HCT116 (cell line): ENCODE data around the gene HBG2. TPM values are rescaled to one million over a fixed set of nuclear protein-coding genes. Genes with fewer than 3 reads are reported as not detected.

Source experiments
- ATAC-seq: fragments of 200-7000 bp; cut with Tn5 transposase; 2 replicates; pipeline ENCODE4 v1.9.1; 2020; ENCODE audit warnings: mild to moderate bottlenecking, moderate library complexity
- BruUV-seq: library from RNA; stranded (reverse); fragments of 400-500 nt; replicated peaks from 2 replicates; lab custom pipeline; 2021; lab: Mats Ljungman, UMichigan
- CTCF ChIA-PET: fragments of 300-600 bp; sonication (Branson Sonifier 250); formaldehyde crosslinking; loops from one replicate; lab custom pipeline; 2021; ENCODE audit warnings: antibody characterized with exemption; lab: Charles Lee
- POLR2A ChIA-PET: fragments of 300-600, 350-600 bp; sonication (Branson Sonifier 250); formaldehyde crosslinking; loops from one replicate; lab custom pipeline; 2021; ENCODE audit warnings: antibody characterized with exemption; lab: Charles Lee
- RAD21 ChIA-PET, 2 experiments: fragments of 300-600 bp; sonication (Branson Sonifier 250); formaldehyde crosslinking; loops; one replicate each; lab custom pipeline; 2023; ENCODE audit warnings: low total read pairs in 2 of 2; ENCODE audit not compliant: uncharacterized antibody in 2 of 2, unreplicated experiment in 2 of 2, low non-redundant PET in 1 of 2; lab: Charles Lee
- DNase-seq: peaks from one replicate; pipeline ENCODE4 v3.0.0-alpha.2; 2010; ENCODE audit warnings: low read depth, low spot score
- H2AFZ ChIP-seq: fragments of 200-600 bp; shearing (Covaris generic), sonication (generic); 2 replicates; pipeline ENCODE4 v1.6.1; 2017; ENCODE audit warnings: low read depth, mixed run types, mixed read lengths, antibody characterized with exemption, low read length; ENCODE audit not compliant: poor library complexity, severe bottlenecking
- H3K27ac ChIP-seq: 2 replicates; pipeline ENCODE4 v1.5.1; 2012; ENCODE audit warnings: low read depth, low read length
- H3K27me3 ChIP-seq: fragments of 200-600 bp; sonication (generic); 2 replicates; pipeline ENCODE4 v1.6.1; 2016; ENCODE audit warnings: mixed run types, low read length, mixed read lengths; ENCODE audit not compliant: insufficient read depth
- H3K36me3 ChIP-seq, 2 experiments: fragments of 200-500 bp in 1 of 2; fragments of 200-600 bp in 1 of 2; sonication (Bioruptor generic) in 1 of 2; sonication (generic) in 1 of 2; 2 replicates each; pipeline versions ENCODE4 v1.5.1 to v1.6.1; 2014 to 2016; ENCODE audit warnings: low read length in 2 of 2, inconsistent platforms in 1 of 2, mixed read lengths in 1 of 2, mixed run types in 1 of 2; ENCODE audit not compliant: insufficient read depth in 2 of 2, control insufficient read depth in 1 of 2
- H3K4me1 ChIP-seq, 2 experiments: fragments of 200-600 bp in 1 of 2; sonication (generic) in 1 of 2; 2 replicates each; pipeline versions ENCODE4 v1.5.1 to v1.6.1; 2012 to 2017; ENCODE audit warnings: low read length in 2 of 2, inconsistent platforms in 1 of 2, mild to moderate bottlenecking in 1 of 2, mixed read lengths in 1 of 2, mixed run types in 1 of 2, moderate library complexity in 1 of 2; ENCODE audit not compliant: insufficient read depth in 2 of 2, control insufficient read depth in 1 of 2
- H3K4me2 ChIP-seq: fragments of 200-600 bp; sonication (generic); 2 replicates; pipeline ENCODE4 v1.6.1; 2017; ENCODE audit warnings: mixed run types, low read length, mixed read lengths
- H3K4me3 ChIP-seq, 2 experiments: fragments of 200-600 bp in 1 of 2; sonication (generic) in 1 of 2; replicated peaks in 1 of 2; 2 replicates each; pipeline ENCODE4 v1.5.1; 2011 to 2016; ENCODE audit warnings: low read length in 2 of 2, control low read depth in 1 of 2, low read depth in 1 of 2, mild to moderate bottlenecking in 1 of 2, mixed read lengths in 1 of 2, mixed run types in 1 of 2
- H3K79me2 ChIP-seq: fragments of 200-600 bp; sonication (generic); 2 replicates; pipeline ENCODE4 v1.6.1; 2017; ENCODE audit warnings: mild to moderate bottlenecking, mixed run types, low read length, moderate library complexity, mixed read lengths; ENCODE audit not compliant: insufficient read depth
- H3K9ac ChIP-seq: fragments of 200-600 bp; sonication (generic); 2 replicates; pipeline ENCODE4 v1.6.1; 2016; ENCODE audit warnings: low read length, mixed read lengths
- H3K9me2 ChIP-seq: fragments of 200-600 bp; sonication (generic), shearing (Covaris generic); 2 replicates; pipeline ENCODE4 v1.6.1; 2017; ENCODE audit warnings: mixed run types, mild to moderate bottlenecking, moderate library complexity; ENCODE audit not compliant: insufficient read depth
- H3K9me3 ChIP-seq, 2 experiments: fragments of 200-500 bp in 1 of 2; fragments of 200-600 bp in 1 of 2; sonication (Bioruptor generic) in 1 of 2; sonication (generic) in 1 of 2; 2 replicates each; pipeline ENCODE4 v1.6.1; 2014 to 2017; ENCODE audit warnings: low read length in 2 of 2, mixed read lengths in 2 of 2, inconsistent platforms in 1 of 2, low read depth in 1 of 2, mild to moderate bottlenecking in 1 of 2, mixed run types in 1 of 2, moderate library complexity in 1 of 2; ENCODE audit not compliant: control insufficient read depth in 1 of 2, insufficient read depth in 1 of 2
- H4K20me1 ChIP-seq: fragments of 200-600 bp; sonication (generic), shearing (Covaris generic); 2 replicates; pipeline ENCODE4 v1.6.1; 2017; ENCODE audit warnings: mixed run types, mild to moderate bottlenecking, moderate library complexity; ENCODE audit not compliant: insufficient read depth
- FOSL1 ChIP-seq: IDR thresholded peaks from 2 replicates; pipeline ENCODE4 v1.6.1; 2012; ENCODE audit warnings: low read depth
- JUND ChIP-seq: IDR thresholded peaks from 2 replicates; pipeline ENCODE4 v1.6.1; 2012
- RAD21 ChIP-seq: IDR thresholded peaks from 2 replicates; pipeline ENCODE4 v1.6.1; 2012; ENCODE audit warnings: low read depth, mild to moderate bottlenecking
- SRF ChIP-seq: IDR thresholded peaks from 2 replicates; pipeline ENCODE4 v1.6.1; 2012; ENCODE audit warnings: low read depth
- ZFX ChIP-seq: fragments of 450-650 bp; IDR thresholded peaks from 2 replicates; pipeline ENCODE4 v1.6.1; 2017
- ZNF274 ChIP-seq: fragments of 200-500 bp; sonication (Bioruptor generic); IDR thresholded peaks from 2 replicates; pipeline ENCODE4 v1.6.1; 2014; ENCODE audit warnings: mild to moderate bottlenecking, low read depth, low read length, inconsistent platforms
- intact Hi-C: fragments of 100-400 bp; cut with micrococcal nuclease; formaldehyde crosslinking; loops from 2 replicates; pipeline ENCODE4 v1.10.0; 2022
- total RNA-seq: library from RNA; stranded (reverse); gene quantifications from one replicate; pipeline ENCODE4 v1.2.1, GENCODE V29; 2021; ENCODE audit not compliant: unreplicated experiment

HBG2 gene
- total RNA-seq, 1 experiment from 2014 or later = 48.1 TPM

DNA sequence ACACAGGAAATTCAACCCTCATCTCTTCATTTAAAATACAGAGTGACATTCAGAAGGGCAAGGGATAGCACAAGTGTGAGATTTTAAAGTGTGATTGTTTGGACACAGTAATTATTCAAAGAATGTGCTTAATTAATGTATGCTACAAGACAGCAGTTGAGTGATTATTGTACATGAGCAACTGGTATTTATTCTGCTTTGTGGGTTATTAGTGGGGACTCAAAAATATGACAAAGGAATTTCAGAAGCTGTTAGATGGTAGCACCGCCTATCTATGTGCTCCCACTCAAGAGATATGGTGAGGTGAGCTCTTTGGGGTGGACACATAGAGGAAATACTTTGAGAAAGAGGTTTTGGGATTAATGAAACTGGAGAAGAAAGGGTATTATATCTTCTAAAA, 14.5 kb downstream of the HBG2 start:
- BruUV-seq = no TSS peak
- Histone ChIP-seq H3K9me3 (no peaks in the 10 kb centered on the region), H3K36me3 (no peaks in the 10 kb centered on the region), H3K4me1 (no peaks in the 10 kb centered on the region), H3K4me2 (no peak overlapping the region), H4K20me1 (no peaks in the 10 kb centered on the region), H3K27me3 (peaks cover 72% of the 10 kb centered on the region), H3K4me3 (no peak overlapping the region), H3K79me2 (no peaks in the 10 kb centered on the region), H3K27ac (no peak overlapping the region), H2AFZ (no peak overlapping the region), H3K9ac (no peak overlapping the region), H3K9me2 (no peaks in the 10 kb centered on the region)
- intact Hi-C loops = no loop called here
- no peak for ATAC-seq
- CTCF ChIA-PET = no interaction called here
- POLR2A ChIA-PET = no interaction called here
- DNase-seq = no peak
- TF ChIP-seq SRF = no peak
- TF ChIP-seq FOSL1 = no peak
- TF ChIP-seq ZNF274 = no peak
- TF ChIP-seq JUND = no peak
- TF ChIP-seq ZFX = no peak
- RAD21 ChIA-PET = no interaction called here

DNA sequence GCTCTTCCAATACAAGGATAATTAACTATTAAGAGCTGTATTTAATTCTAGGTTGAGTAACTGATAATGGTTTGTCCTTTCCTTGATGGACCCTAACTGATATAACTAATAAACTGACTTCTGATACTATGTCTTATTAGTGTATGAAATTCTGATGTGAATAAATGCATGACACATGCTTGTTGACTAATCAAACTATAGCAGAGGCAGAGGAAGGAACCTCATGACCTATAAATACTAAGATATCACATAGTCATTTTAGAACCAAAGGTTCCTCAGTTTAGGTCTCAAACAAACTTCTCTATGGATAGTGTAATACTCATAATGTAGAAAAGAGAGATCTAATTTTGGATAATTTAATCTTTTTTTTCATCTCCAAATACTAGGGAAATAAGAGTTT, 15.5 kb downstream of the HBG2 start:
- ATAC-seq (no peak), DNase-seq (no peak)
- Histone ChIP-seq H3K27ac (no peak overlapping the region), H3K4me2 (no peak overlapping the region), H3K9ac (no peak overlapping the region), H3K9me2 (no peaks in the 10 kb centered on the region), H3K36me3 (no peaks in the 10 kb centered on the region), H2AFZ (no peak overlapping the region), H3K79me2 (no peaks in the 10 kb centered on the region), H3K27me3 (peaks cover 71% of the 10 kb centered on the region), H3K9me3 (no peaks in the 10 kb centered on the region), H3K4me1 (no peaks in the 10 kb centered on the region), H4K20me1 (no peaks in the 10 kb centered on the region), H3K4me3 (no peak overlapping the region)
- ChIA-PET POLR2A (no interaction called here), CTCF (no interaction called here), RAD21 (no interaction called here)
- no TSS peak for BruUV-seq
- intact Hi-C loops = no loop called here
- TF ChIP-seq RAD21 (no peak), ZNF274 (no peak)
